Measurements from ENCODE around the gene NEBL. TPM values are rescaled to one million over a fixed set of nuclear protein-coding genes. Genes with fewer than 3 reads are reported as not detected.

Gene NEBL
- total RNA-seq, 1 donor from 2014 or later, result 24.5 TPM

DNA sequence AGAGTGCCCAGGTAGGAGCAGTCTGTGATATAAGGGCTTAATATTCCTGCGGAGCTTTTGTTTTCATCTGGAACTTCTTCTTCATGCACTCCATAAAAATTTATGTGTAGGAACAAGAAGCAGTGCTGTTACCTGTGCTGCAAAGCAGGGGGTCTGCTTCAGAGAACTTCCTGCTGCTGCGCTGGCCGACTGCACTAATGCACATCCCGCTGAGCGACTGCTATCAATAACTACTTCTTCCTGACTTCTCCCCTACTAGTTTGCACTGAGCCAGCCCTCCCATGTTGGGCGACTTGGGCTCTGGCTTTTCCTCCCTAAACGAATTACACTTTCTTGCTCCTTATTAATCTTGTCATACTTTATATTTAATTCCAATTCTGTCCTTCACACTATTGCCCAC, 150.3 kb downstream of the NEBL start:
- DNase-seq (ENCODE audit: extremely low spot score, unreplicated experiment), result no peak
- Mint-ChIP-seq H3K36me3 (peaks cover 4% of the 10 kb centered on the region), H3K4me3 (no peak overlapping the region), H3K27me3 (peaks cover 7% of the 10 kb centered on the region), H3K4me1 (ENCODE audit: unreplicated experiment) (peaks cover 6% of the 10 kb centered on the region), H3K27ac (no peak overlapping the region), H3K9me3 (peaks cover 17% of the 10 kb centered on the region)
- TF ChIP-seq, protein P1, sequence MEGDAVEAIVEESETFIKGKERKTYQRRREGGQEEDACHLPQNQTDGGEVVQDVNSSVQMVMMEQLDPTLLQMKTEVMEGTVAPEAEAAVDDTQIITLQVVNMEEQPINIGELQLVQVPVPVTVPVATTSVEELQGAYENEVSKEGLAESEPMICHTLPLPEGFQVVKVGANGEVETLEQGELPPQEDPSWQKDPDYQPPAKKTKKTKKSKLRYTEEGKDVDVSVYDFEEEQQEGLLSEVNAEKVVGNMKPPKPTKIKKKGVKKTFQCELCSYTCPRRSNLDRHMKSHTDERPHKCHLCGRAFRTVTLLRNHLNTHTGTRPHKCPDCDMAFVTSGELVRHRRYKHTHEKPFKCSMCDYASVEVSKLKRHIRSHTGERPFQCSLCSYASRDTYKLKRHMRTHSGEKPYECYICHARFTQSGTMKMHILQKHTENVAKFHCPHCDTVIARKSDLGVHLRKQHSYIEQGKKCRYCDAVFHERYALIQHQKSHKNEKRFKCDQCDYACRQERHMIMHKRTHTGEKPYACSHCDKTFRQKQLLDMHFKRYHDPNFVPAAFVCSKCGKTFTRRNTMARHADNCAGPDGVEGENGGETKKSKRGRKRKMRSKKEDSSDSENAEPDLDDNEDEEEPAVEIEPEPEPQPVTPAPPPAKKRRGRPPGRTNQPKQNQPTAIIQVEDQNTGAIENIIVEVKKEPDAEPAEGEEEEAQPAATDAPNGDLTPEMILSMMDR (conservative IDR thresholded peaks at IDR 0.05), result no peak

DNA sequence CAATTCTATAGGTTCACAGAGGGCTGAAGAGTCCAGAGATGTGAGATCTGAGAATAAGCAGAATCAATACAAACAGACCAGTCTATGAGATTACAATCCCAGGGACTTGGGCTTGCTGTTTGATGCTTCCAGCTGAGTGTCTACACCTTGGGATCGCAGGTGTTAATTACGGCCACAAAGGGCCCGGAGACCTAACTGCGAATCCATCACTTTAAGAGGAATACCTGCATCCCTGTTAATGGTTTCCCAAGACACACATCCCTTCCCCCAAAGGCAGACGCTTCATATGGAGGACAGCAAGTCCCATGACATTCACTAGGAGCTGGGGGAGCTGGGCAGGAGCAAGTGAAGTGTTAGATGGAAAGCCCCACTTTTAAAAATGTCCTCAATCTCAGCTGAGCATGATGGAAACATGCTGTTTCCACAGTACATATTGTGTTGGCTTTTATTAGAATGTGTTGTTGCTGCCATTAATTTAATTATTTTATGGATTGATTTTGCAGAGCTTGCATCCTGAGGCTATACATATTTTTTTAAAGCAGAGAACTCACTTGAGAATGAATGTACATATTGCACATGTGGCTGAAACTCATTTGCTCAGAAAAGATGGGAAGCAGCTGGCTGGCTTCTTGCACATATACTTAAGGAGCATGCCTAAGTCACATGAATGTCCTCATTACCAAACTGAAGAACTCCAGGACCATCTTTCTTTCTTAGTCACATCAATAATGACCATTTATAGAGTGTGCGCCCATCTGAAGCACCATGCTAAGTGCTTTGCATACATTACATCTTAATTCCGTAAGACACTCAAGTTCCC, 151.3 kb downstream of the NEBL start:
- no peak for DNase-seq (ENCODE audit: extremely low spot score, unreplicated experiment)
- Mint-ChIP-seq H3K4me3 (no peak overlapping the region), H3K27ac (no peak overlapping the region), H3K27me3 (peaks cover 7% of the 10 kb centered on the region), H3K36me3 (peaks cover 4% of the 10 kb centered on the region), H3K4me1 (ENCODE audit: unreplicated experiment) (peaks cover 6% of the 10 kb centered on the region), H3K9me3 (peaks cover 17% of the 10 kb centered on the region)
- TF ChIP-seq, protein P1 (conservative IDR thresholded peaks at IDR 0.05), result no peak

DNA sequence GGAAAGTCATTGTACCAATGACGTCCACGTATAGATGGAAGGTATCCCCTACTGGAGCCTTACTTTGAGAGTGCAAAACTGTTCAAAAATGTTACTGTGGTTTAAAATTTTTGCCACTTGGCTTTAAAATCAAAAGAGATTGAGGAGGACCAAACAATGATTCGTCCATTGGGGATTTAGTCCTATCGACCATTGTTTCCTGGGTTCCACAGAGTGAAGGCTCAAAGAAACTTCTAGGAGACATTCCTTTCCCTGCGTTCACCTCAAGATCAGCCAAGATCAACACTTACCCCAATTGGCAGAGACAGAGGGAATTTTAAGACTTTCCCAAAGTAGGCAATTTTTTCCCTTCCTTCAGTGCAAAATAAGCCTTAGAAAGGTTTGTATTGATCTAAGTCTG, 152.3 kb downstream of the NEBL start:
- H3K27me3 Mint-ChIP-seq, result peaks cover 7% of the 10 kb centered on the region
- peaks cover 6% of the 10 kb centered on the region for H3K4me1 Mint-ChIP-seq (ENCODE audit: unreplicated experiment)
- peaks cover 2% of the 10 kb centered on the region for H3K36me3 Mint-ChIP-seq
- DNase-seq (ENCODE audit: extremely low spot score, unreplicated experiment), result no peak
- H3K9me3 Mint-ChIP-seq, result peaks cover 13% of the 10 kb centered on the region
- H3K4me3 Mint-ChIP-seq, result no peak overlapping the region
- H3K27ac Mint-ChIP-seq, result no peak overlapping the region
- TF ChIP-seq, protein P1 (conservative IDR thresholded peaks at IDR 0.05), result no peak

DNA sequence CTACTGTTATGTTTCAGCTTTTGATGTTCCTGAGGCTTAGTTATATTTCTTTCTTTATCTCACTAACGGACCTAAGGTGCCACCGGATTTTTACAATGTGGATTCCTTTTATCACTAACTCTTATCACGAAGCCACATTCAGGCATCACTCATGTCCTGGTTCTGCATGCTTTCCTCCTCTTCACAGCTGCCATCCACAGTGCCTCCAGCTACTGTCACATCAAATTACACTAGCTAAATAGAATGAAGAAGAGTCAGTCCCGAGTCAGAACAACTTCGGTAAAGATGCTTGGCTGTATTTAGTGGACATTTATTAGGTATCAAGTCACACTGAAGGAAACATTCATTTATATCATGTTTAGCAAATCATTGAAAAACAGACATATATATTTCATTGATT, 153.2 kb downstream of the NEBL start:
- Mint-ChIP-seq H3K4me1 (ENCODE audit: unreplicated experiment) (peaks cover 6% of the 10 kb centered on the region), H3K4me3 (no peak overlapping the region), H3K27ac (no peak overlapping the region), H3K9me3 (peaks cover 10% of the 10 kb centered on the region), H3K36me3 (peaks cover 3% of the 10 kb centered on the region), H3K27me3 (peaks cover 7% of the 10 kb centered on the region)
- DNase-seq (ENCODE audit: extremely low spot score, unreplicated experiment), result no peak
- TF ChIP-seq, protein P1 (conservative IDR thresholded peaks at IDR 0.05), result no peak

DNA sequence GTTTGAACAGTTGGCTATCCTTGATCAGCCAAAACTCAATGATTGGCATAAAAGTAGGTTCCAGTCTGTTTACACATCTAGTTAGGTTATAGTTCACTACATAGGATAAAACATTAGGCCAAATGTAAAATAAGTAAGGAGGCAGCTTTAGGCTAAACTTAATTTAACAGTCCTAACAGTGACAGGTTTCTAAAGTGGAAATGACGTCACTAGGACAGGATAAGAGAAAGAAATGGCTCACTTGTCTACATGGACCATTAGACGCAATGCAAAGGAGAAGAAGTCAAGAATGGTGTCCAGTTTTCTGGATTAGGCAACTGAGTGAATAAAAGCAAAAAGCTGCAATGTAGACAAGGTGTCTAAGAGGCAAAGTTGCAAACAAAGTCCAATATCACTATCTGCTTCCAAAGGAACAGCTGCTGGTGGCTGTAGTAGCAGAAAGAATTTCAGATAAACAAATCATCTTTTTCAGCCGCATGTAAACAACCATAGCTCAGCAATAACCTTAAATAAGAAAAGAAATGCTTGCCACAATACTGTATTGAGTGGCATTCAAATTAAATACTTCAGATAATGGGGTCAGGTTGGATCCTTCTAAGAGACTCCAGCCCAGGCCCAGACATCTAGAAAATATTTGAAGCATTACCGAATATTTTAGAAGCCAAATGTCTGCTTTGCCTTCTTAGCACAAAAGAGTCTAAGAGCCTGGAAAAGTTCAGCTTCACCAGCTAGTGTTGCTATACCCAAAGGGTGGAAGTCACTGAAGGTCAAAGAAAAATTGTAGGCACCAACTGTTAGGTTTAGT, 154.2 kb downstream of the NEBL start:
- Mint-ChIP-seq H3K36me3 (peaks cover 3% of the 10 kb centered on the region), H3K27ac (no peak overlapping the region), H3K27me3 (peaks cover 7% of the 10 kb centered on the region), H3K9me3 (peaks cover 5% of the 10 kb centered on the region), H3K4me1 (ENCODE audit: unreplicated experiment) (peaks cover 6% of the 10 kb centered on the region), H3K4me3 (no peak overlapping the region)
- no peak for DNase-seq (ENCODE audit: extremely low spot score, unreplicated experiment)
- TF ChIP-seq, protein P1 (conservative IDR thresholded peaks at IDR 0.05), result no peak

All from type B pancreatic cell (in vitro differentiated cells).